HepG2 (cell line): ENCODE data around the gene SCO1. TPM values are rescaled to one million over a fixed set of nuclear protein-coding genes. Genes with fewer than 3 reads are reported as not detected.

ENCODE experiments used
- ARID4A ChIP-seq: sonication (generic); formaldehyde crosslinking; IDR thresholded peaks from 2 replicates; pipeline ENCODE4 v1.5.0; 2020; ENCODE audit warnings: mild to moderate bottlenecking, missing genetic modification reagents, borderline replicate concordance
- ATF7 ChIP-seq, 2 experiments: fragments of 450-650 bp in 1 of 2; sonication (generic) in 1 of 2; formaldehyde crosslinking in 1 of 2; IDR thresholded peaks; 2 replicates each; pipeline versions ENCODE4 v1.4.0 to v1.6.1; 2016 to 2020; ENCODE audit warnings: antibody characterized with exemption in 1 of 2, mild to moderate bottlenecking in 1 of 2, missing genetic modification reagents in 1 of 2
- CBX1 ChIP-seq: IDR thresholded peaks from one replicate; pipeline ENCODE4 v1.6.1; 2016; ENCODE audit warnings: antibody characterized with exemption, low read depth
- ELF4 ChIP-seq: sonication (generic); formaldehyde crosslinking; IDR thresholded peaks from 2 replicates; pipeline ENCODE4 v1.5.0; 2020; ENCODE audit warnings: missing genetic modification reagents, mild to moderate bottlenecking, moderate library complexity, borderline replicate concordance
- FOXO1 ChIP-seq: sonication (generic); formaldehyde crosslinking; IDR thresholded peaks from 2 replicates; pipeline ENCODE4 v1.4.0; 2020; ENCODE audit warnings: missing genetic modification reagents
- GPBP1L1 ChIP-seq: sonication (generic); formaldehyde crosslinking; IDR thresholded peaks from 2 replicates; pipeline ENCODE4 v1.5.0; 2020; ENCODE audit warnings: mild to moderate bottlenecking, missing genetic modification reagents
- GTF3A ChIP-seq: sonication (generic); formaldehyde crosslinking; conservative IDR thresholded peaks from 2 replicates; pipeline ENCODE4 v1.4.0; 2020; ENCODE audit warnings: mild to moderate bottlenecking, missing genetic modification reagents
- IKZF1 ChIP-seq: fragments of 450-650 bp; IDR thresholded peaks from 2 replicates; pipeline ENCODE4 v1.7.1; 2016
- KMT2A ChIP-seq: sonication (generic); formaldehyde crosslinking; IDR thresholded peaks from 2 replicates; pipeline ENCODE4 v1.4.0; 2020; ENCODE audit warnings: missing genetic modification reagents
- LCORL ChIP-seq, 2 experiments: fragments of 450-650 bp in 1 of 2; sonication (generic) in 1 of 2; formaldehyde crosslinking in 1 of 2; IDR thresholded peaks; 2 replicates each; pipeline versions ENCODE4 v1.5.0 to v1.6.1; 2017 to 2020; ENCODE audit warnings: antibody characterized with exemption in 1 of 2, missing genetic modification reagents in 1 of 2
- MED1 ChIP-seq: sonication (generic); formaldehyde crosslinking; IDR thresholded peaks from 2 replicates; pipeline ENCODE4 v1.4.0; 2020; ENCODE audit warnings: missing genetic modification reagents
- MYPOP ChIP-seq: sonication (generic); formaldehyde crosslinking; IDR thresholded peaks from 2 replicates; pipeline ENCODE4 v1.8.1; 2023; ENCODE audit warnings: mild to moderate bottlenecking, moderate library complexity, missing genetic modification reagents
- PHF21A ChIP-seq: sonication (generic); formaldehyde crosslinking; IDR thresholded peaks from 2 replicates; pipeline ENCODE4 v1.5.0; 2020; ENCODE audit warnings: mild to moderate bottlenecking, missing genetic modification reagents
- PPARG ChIP-seq: conservative IDR thresholded peaks from 2 replicates; pipeline ENCODE4 v1.6.1; 2016; ENCODE audit warnings: missing biosample characterization, missing genetic modification reagents
- RBFOX2 ChIP-seq: fragments of 200-400 bp; formaldehyde crosslinking; IDR thresholded peaks from 2 replicates; pipeline ENCODE4 v1.6.1; 2017; ENCODE audit warnings: low read depth, mild to moderate bottlenecking, low read length
- RORA ChIP-seq: sonication (generic); formaldehyde crosslinking; IDR thresholded peaks from 2 replicates; pipeline ENCODE4 v1.5.0; 2020; ENCODE audit warnings: mild to moderate bottlenecking, missing genetic modification reagents, moderate library complexity
- ZBTB39 ChIP-seq: sonication (generic); formaldehyde crosslinking; IDR thresholded peaks from 2 replicates; pipeline ENCODE4 v1.5.0; 2020; ENCODE audit warnings: missing genetic modification reagents
- ZNF224 ChIP-seq: sonication (generic); formaldehyde crosslinking; IDR thresholded peaks from 2 replicates; pipeline ENCODE4 v1.5.0; 2020; ENCODE audit warnings: mild to moderate bottlenecking, missing genetic modification reagents
- ZNF83 ChIP-seq: sonication (generic); formaldehyde crosslinking; IDR thresholded peaks from 2 replicates; pipeline ENCODE4 v1.4.0; 2020; ENCODE audit warnings: missing genetic modification reagents, mild to moderate bottlenecking, borderline replicate concordance
- ZSCAN25 ChIP-seq: sonication (generic); formaldehyde crosslinking; IDR thresholded peaks from 2 replicates; pipeline ENCODE4 v1.8.0; 2022; ENCODE audit warnings: mild to moderate bottlenecking, missing genetic modification reagents
- polyA plus RNA-seq, 8 experiments: library from polyadenylated mRNA; depleted of rRNA in 3 of 8; stranded (reverse) in 7 of 8; unstranded in 1 of 8; fragments of >200 nt; fragmentation: Illumina TruSeq in 4 of 8; extraction: Trizol in 4 of 8; gene quantifications; 2 replicates each; pipeline versions ENCODE4 v1.2.1 to v1.2.3, GENCODE V29; 2011 to 2016; ENCODE audit warnings: low read depth in 4 of 8, missing spikeins in 1 of 8, mixed read lengths in 1 of 8; ENCODE audit not compliant: insufficient read depth in 1 of 8
- total RNA-seq, 5 experiments: library from RNA; depleted of rRNA; stranded (reverse); fragments of >200 nt; fragmentation: Illumina TruSeq; extraction: Trizol; gene quantifications; 2 replicates each; pipeline ENCODE4 v1.2.3, GENCODE V29; 2016; ENCODE audit warnings: low read depth in 1 of 5

Gene SCO1
- total and polyA plus RNA-seq, 2 of the 13 experiments (the other 11 are each of a cell fraction or from before 2014, with no cell fraction given): 11.4 to 50.3 TPM

GRCh38 chr17:10697092-10698081 lies at the start of gene SCO1, which contains the start of gene ADPRM (continued):
- TF ChIP-seq IKZF1: no peak
- TF ChIP-seq MYPOP (CRISPR knock-in tag): no peak; the same call in 1 of the 2 replicates
- TF ChIP-seq PPARG: no peak; the same call in 1 of the 2 replicates
- peak; percentile 90 for TF ChIP-seq PHF21A (CRISPR knock-in tag)
- TF ChIP-seq MED1 (CRISPR knock-in tag): peak; percentile 74
- no peak for TF ChIP-seq ZBTB39
- TF ChIP-seq ATF7 (IDR thresholded peaks at IDR 0.05): no peak
- TF ChIP-seq ATF7 (CRISPR knock-in tag; IDR thresholded peaks at IDR 0.05): peak; percentile 31
- TF ChIP-seq FOXO1 (CRISPR knock-in tag): no peak
- no peak for TF ChIP-seq RORA
- peak; percentile 96 for TF ChIP-seq RBFOX2
- no peak; the same call in 1 of the 2 replicates for TF ChIP-seq ZSCAN25 (CRISPR knock-in tag)
- TF ChIP-seq GPBP1L1: no peak
- 0 out of 2 replicates have a peak, but pooled peaks have one; percentile 21 for TF ChIP-seq ELF4
- TF ChIP-seq LCORL (IDR thresholded peaks at IDR 0.05): no peak
- TF ChIP-seq LCORL (CRISPR knock-in tag; IDR thresholded peaks at IDR 0.05): 0 out of 2 replicates have a peak, but pooled peaks have one; percentile 48
- TF ChIP-seq KMT2A (CRISPR knock-in tag): peak; percentile 99
- TF ChIP-seq ARID4A (CRISPR knock-in tag): peak; percentile 94
- no peak for TF ChIP-seq ZNF224 (CRISPR knock-in tag)
- TF ChIP-seq CBX1: peak; percentile 77
- no peak for TF ChIP-seq GTF3A (CRISPR knock-in tag)
- no peak for TF ChIP-seq ZNF83 (CRISPR knock-in tag)
